ENCODE measurements around the gene SCFD2. TPM values are rescaled to one million over a fixed set of nuclear protein-coding genes. Genes with fewer than 3 reads are reported as not detected.

Gene SCFD2
- total and polyA plus RNA-seq, 2 of the 8 experiments (the other 6 are each of a cell fraction or from before 2014, with no cell fraction given), result 6.2 to 10.2 TPM

DNA sequence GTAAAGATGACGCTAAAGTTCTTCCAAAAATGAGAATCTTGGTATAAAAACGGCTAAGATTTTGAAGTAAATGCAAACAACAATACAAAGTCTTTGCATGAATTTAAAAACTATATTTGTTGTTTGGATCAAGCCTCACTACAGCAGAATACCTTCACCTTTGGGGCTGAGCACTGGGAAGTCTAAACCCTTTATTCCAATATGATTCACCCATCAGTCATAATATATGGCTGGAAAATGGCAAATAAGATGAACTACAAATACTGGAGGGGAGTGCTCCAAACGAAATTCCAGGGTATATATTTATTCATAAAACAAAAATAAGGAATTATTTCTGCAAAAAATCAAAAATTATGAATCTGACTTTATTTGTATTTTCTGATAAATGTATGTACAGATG lies 138.4 kb downstream of the SCFD2 start:
- Histone ChIP-seq H3K36me3 (ENCODE audit: control insufficient read depth in 2 of 4, insufficient read depth in 4 of 4, low read length in 3 of 4) (no peaks in the 10 kb centered on the region), H4K91ac (replicated peaks; ENCODE audit: insufficient read length, low read length) (no peak overlapping the region), H3K79me1 (ENCODE audit: low read depth, low read length) (no peaks in the 10 kb centered on the region), H3K4me2 (ENCODE audit: insufficient read depth in 1 of 2, low read depth in 2 of 2, low read length in 2 of 2) (no peak overlapping the region), H3K27me3 (replicated peaks in 1 of 4; ENCODE audit: control insufficient read depth in 3 of 4, extremely low read depth in 1 of 4, insufficient read depth in 3 of 4, low read length in 3 of 4) (no peaks in the 10 kb centered on the region), H3K18ac (ENCODE audit: extremely low read depth, low read length) (no peak overlapping the region), H4K20me1 (replicated peaks in 1 of 2; ENCODE audit: control insufficient read depth in 1 of 2, insufficient read depth in 2 of 2, low read length in 2 of 2) (no peaks in the 10 kb centered on the region), H2BK20ac (ENCODE audit: low read length) (no peak overlapping the region), H2BK5ac (ENCODE audit: low read depth, low read length) (no peak overlapping the region), H3K23me2 (ENCODE audit: low read depth, low read length) (no peaks in the 10 kb centered on the region), H3K79me2 (ENCODE audit: control insufficient read depth in 1 of 2, insufficient read depth in 2 of 2, low read length in 2 of 2) (no peaks in the 10 kb centered on the region), H3K56ac (replicated peaks; ENCODE audit: insufficient read length, low read depth, low read length) (no peak overlapping the region), H3K14ac (ENCODE audit: insufficient read length) (no peak overlapping the region), H2AK5ac (ENCODE audit: low read depth, low read length) (no peak overlapping the region), H2BK120ac (replicated peaks; ENCODE audit: low read depth, low read length) (no peak overlapping the region), H3K4ac (replicated peaks; ENCODE audit: insufficient read length, low read depth, low read length) (no peak overlapping the region), H4K8ac (ENCODE audit: extremely low read depth, insufficient read depth, low read length) (no peak overlapping the region), H3K9me3 (ENCODE audit: insufficient read depth in 2 of 2, low read depth in 1 of 2, low read length in 1 of 2) (no peaks in the 10 kb centered on the region), H3K4me3 (ENCODE audit: extremely low read depth in 1 of 4, insufficient read depth in 2 of 4, low read depth in 3 of 4, low read length in 4 of 4) (no peak overlapping the region), H2BK12ac (ENCODE audit: low read depth, low read length) (no peak overlapping the region), H3K27ac (ENCODE audit: low read depth, low read length) (no peak overlapping the region), H3K9ac (replicated peaks in 1 of 4; ENCODE audit: extremely low read depth in 1 of 4, low read depth in 3 of 4, low read length in 3 of 4) (no peak overlapping the region), H3K23ac (ENCODE audit: insufficient read length) (no peak overlapping the region), H4K5ac (ENCODE audit: insufficient read length, low read depth, low read length) (no peak overlapping the region), H2AFZ (ENCODE audit: low read length) (no peak overlapping the region), H3K4me1 (replicated peaks in 1 of 4; ENCODE audit: control insufficient read depth in 3 of 4, insufficient read depth in 4 of 4, low read length in 3 of 4) (no peaks in the 10 kb centered on the region), H2BK15ac (ENCODE audit: low read length) (no peak overlapping the region)
- ChIA-PET POLR2A (ENCODE audit: partially characterized antibody) (no interaction called here), CTCF (ENCODE audit: partially characterized antibody) (no interaction called here)
- TF ChIP-seq CEBPB (IDR thresholded peaks at IDR 0.05; ENCODE audit: low read depth, low read length) (no peak), JUN (IDR thresholded peaks at IDR 0.05; ENCODE audit: low read depth, low read length) (no peak), SUZ12 (IDR thresholded peaks at IDR 0.05; ENCODE audit: low read length) (no peak), SIX5 (IDR thresholded peaks at IDR 0.05; ENCODE audit: low read depth, low read length) (no peak)
- TF ChIP-seq, protein P1, sequence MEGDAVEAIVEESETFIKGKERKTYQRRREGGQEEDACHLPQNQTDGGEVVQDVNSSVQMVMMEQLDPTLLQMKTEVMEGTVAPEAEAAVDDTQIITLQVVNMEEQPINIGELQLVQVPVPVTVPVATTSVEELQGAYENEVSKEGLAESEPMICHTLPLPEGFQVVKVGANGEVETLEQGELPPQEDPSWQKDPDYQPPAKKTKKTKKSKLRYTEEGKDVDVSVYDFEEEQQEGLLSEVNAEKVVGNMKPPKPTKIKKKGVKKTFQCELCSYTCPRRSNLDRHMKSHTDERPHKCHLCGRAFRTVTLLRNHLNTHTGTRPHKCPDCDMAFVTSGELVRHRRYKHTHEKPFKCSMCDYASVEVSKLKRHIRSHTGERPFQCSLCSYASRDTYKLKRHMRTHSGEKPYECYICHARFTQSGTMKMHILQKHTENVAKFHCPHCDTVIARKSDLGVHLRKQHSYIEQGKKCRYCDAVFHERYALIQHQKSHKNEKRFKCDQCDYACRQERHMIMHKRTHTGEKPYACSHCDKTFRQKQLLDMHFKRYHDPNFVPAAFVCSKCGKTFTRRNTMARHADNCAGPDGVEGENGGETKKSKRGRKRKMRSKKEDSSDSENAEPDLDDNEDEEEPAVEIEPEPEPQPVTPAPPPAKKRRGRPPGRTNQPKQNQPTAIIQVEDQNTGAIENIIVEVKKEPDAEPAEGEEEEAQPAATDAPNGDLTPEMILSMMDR (IDR thresholded peaks at IDR 0.05; ENCODE audit: control extremely low read depth in 1 of 3, insufficient read depth in 1 of 3, low read depth in 1 of 3, low read length in 3 of 3), result no peak
- TF ChIP-seq, protein P2, sequence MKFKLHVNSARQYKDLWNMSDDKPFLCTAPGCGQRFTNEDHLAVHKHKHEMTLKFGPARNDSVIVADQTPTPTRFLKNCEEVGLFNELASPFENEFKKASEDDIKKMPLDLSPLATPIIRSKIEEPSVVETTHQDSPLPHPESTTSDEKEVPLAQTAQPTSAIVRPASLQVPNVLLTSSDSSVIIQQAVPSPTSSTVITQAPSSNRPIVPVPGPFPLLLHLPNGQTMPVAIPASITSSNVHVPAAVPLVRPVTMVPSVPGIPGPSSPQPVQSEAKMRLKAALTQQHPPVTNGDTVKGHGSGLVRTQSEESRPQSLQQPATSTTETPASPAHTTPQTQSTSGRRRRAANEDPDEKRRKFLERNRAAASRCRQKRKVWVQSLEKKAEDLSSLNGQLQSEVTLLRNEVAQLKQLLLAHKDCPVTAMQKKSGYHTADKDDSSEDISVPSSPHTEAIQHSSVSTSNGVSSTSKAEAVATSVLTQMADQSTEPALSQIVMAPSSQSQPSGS (IDR thresholded peaks at IDR 0.05; ENCODE audit: low read length), result no peak
- no peak for FAIRE-seq
- DNase-seq (ENCODE audit: low read depth in 1 of 2, low spot score in 2 of 2), result no peak
- 89% methylated on average over 3 of the region's 3 CpGs; no CpG with 5 or more reads in 1 of the 2 experiments for WGBS, 2 experiments (ENCODE audit: extremely low coverage in 1 of 2, insufficient coverage in 1 of 2, insufficient read length in 1 of 2, insufficient replicate concordance in 2 of 2, low coverage in 1 of 2, low lambda C conversion rate in 2 of 2, missing lambda C conversion rate in 1 of 2)

Measured in H1 (cell line).